ENCODE measurements around the gene EXD2.
"Not testable (repeated sequence)": the region's sequence is repeated elsewhere in the genome, so short reads cannot be mapped to it uniquely, and the experiment has no call there.

The EXD2 gene, protein sequence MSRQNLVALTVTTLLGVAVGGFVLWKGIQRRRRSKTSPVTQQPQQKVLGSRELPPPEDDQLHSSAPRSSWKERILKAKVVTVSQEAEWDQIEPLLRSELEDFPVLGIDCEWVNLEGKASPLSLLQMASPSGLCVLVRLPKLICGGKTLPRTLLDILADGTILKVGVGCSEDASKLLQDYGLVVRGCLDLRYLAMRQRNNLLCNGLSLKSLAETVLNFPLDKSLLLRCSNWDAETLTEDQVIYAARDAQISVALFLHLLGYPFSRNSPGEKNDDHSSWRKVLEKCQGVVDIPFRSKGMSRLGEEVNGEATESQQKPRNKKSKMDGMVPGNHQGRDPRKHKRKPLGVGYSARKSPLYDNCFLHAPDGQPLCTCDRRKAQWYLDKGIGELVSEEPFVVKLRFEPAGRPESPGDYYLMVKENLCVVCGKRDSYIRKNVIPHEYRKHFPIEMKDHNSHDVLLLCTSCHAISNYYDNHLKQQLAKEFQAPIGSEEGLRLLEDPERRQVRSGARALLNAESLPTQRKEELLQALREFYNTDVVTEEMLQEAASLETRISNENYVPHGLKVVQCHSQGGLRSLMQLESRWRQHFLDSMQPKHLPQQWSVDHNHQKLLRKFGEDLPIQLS

DNA sequence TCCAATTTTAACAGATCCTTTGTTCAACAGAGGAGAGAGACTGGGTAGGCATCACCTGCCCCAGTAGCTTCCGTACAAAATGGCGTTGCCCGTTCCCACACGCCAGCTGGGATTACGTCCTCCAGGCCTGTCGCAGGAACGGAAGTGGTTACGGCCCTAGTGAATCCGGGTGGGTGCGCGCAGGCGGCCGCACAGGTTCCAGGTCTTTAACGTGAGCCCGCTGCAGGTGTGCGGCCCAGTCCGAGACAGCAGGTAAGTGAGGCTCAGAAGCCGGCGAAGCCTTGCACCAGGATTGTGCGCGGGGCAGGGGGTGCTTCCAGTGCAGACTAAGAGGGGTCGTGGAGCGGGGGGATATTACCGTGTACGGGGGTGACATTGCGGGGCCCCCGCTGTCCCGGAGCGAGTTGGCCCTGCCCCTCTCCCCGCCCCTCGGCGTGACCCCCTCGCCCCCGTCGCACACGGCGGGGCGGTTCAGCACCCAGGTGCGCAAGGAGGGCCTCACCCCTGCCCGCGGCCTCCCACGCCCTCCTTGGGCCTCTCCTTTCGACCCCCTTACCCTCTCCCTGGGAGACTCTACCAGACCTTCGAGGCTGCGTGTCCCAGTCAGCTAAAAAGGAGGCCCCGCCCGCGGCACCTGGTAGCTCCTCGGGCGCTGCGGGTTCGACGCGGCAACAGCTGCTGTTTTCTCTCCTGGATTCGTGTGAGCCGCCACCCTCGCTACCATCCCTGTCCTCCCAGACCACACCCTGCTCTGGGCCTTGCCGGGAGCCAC lies at the start of gene EXD2:
TSS of gene EXD2 (plus strand) at position 159 of the 772 bp plus-strand sequence. CDS start 17,973 bp downstream, outside the sequence.
- peak; percentile 94 for DNase-seq (ENCODE audit: low spot score)

DNA sequence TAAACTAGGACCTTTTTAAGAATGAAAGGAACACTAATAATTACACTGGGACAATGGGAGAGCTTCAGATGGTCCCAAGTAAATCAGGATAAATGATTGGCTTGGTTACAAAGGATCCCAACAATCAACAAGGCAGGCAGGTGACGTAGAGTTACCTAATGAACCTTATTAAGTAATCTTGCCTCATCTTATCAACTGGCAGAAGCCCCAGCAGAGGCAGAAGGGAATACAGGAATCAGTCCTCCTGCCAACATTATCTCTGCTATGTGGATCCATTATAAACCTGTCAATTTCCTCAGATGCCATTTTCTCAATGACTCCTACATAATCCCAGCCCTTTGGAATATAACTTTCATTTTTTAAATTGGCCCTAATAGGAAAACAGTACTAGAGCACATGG lies 49.7 kb upstream of the EXD2 start:
- no peak for DNase-seq (ENCODE audit: low spot score)

DNA sequence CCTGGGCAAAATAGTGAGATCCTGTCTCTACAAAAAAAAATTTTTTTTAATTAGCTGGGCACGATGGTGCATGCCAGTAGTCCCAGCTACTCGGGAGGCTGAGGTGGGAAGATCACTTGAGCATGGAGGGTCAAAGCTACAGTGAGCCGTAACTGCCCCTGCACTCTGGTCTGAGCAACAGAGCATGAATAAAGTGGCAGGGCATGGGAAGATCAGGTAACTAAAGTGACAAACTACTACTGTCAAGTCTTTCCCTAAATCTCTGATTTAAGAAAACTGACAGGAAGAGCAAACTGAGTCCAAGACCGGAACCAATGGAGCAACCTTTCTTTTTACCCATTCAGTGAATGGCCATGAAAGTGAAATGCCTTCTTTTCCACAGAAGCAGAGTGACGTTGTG lies 49.2 kb upstream of the EXD2 start:
- no peak for DNase-seq (ENCODE audit: low spot score)

DNA sequence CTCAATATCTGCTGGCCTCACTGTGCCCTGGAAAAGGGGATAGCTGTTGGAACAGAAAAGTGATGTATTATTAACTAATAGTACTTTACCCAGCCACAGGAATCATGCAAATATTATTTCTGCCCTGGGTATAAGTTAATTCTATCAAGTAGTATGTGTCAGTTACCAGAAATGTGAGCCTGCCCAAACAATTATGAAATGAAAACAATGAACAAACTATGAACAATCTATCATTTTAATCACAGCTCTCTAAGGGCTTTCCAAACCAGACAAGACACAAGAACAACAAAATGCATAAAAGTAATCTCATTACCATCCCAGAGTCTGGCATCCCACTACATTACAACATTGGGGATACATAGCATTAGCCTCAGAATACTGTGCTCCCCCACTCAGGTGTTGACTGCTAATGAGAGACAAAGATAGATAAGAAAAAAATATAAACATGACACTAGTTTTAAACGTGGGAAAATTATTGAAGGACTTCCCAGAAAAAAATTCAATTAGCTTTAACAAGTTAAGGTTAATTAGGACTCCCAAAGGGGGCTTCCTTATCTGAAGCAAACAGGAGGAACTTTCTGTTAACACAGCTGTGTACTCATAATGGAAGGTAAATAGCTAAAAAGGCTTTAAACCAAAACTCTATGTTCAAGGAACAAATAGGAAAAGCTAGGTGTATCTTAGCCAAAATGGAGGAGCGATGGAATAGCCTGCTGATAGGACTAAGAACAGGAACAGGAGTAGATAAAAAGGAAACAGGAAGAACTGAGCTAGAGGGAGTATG lies 41.6 kb upstream of the EXD2 start:
- DNase-seq (ENCODE audit: low spot score), result no peak

DNA sequence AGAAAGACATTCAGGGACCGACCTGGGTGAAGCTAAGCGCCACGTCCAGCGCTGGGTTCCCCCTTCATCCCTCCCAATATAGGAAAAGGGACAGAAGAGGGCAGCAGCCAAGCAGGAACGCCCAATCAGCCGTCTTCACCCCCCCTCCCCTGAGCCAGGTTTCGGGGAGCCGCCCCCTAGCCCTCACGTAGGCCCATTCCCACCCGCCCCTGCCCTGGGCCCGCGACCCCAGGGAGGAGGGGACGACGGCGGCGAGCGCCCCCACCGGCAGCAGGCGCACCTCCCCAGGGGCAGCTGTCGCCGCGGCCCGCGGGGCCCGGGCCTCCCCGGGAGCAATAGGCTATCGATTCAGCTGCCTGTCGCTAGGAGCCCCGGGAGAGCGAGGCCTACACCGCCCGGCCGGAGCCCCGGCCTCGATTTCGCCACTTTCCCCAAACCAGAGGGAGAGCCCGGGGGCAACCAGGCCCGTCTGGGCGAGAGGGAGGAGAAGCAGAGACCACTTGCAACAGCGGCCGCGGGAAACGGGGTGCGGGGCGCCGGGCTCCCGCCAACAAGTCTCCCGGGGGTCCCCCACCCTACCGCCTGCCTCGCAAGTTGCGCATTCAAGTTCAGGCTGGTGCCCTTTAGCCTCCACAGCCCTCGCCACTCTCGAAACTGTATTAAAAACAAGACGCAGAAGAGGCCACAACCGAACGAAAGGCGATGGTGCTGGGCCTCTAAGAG lies 39.7 kb upstream of the EXD2 start:
- peak; percentile 89 for DNase-seq (ENCODE audit: low spot score)

DNA sequence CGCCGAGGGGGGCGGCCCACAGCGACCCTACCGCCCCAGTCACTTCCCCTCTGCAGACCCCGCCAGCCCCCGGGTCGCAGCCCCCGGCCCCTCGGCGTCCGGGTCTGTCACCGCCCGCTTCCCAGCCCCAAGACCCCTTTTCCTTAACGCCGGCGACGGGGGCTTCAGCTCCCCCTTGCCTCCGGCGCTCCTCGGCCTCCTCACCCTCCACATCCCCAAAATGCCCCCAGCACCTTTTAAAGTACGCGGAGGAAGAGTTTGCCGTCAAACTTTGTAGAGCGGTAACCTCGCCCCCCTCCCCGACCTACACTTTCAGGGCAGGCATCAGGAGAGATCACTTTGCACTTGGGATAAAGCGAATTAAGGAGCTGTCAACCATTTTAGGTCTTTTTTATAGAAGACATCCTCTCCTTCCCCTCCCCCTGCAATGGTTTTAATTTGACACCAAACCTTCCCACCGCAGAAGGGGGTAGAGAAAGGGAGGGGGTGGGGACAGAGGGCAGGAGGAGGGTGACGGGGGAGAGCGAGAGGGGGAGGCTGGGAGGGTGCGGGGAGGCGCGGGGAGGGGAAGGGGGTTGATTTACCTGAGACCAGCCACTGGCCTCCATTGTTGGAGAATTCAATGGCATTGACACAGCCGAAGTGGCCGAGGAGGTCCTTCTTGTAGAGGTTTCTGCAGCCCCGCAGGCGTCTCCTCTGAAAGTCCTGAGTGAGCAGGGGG lies 39.0 kb upstream of the EXD2 start:
- peak; percentile 24 for DNase-seq (ENCODE audit: low spot score)

DNA sequence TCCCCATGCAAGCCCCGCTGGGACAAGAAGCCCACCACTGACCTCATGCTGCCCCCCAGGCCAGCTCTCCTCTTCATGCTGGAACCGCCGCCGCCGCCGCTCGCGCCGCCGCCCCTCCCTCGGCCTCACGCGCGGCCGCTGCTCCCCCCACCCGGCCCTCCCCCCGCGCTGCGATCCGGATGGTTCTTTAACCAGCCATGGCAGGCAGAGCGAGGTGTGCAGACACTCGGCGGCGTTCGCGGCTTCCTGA lies 38.5 kb upstream of the EXD2 start, which contains the start of gene DCAF5:
TSS of gene DCAF5 (minus strand) at position 218 of the 250 bp plus-strand sequence. CDS start at position 77, 141 bp downstream.
- DNase-seq (ENCODE audit: low spot score), result no peak

DNA sequence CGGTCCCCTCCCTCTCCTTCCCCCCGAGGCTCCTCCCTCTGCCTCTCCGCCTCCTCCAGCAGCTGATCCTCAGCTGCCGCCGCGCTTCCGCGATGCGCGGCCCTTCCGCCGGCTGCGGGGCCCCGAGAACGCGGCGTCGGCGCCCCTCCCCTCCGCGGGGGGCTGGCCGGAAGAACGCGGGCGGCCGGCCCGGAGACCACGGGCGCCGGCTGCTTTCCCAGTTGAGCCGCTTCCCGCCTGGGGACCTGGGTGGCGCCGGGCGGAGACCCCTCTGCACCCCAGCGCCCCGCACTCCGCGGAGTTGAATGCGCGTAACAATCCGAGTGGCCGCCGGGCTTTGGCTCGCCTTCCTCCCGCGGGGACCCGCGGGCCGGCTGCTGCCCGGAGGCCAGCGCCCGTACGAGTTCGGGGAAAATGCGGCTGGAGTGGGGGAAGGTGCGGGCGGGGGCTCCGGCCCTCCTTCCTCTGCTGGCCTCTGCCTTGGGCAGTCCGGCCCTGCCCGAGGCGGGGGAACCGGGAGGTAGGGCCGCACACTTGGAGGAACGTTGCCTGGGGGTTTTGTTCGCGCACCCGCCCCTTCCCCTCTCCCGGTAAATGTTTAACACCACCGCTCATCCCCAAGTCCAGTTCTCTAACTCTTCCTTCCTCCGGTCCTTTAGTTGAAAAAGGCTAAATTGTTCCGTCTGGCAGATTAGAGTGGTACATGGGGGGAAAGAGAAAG lies 38.0 kb upstream of the EXD2 start:
- DNase-seq (ENCODE audit: low spot score), result peak; percentile 98

DNA sequence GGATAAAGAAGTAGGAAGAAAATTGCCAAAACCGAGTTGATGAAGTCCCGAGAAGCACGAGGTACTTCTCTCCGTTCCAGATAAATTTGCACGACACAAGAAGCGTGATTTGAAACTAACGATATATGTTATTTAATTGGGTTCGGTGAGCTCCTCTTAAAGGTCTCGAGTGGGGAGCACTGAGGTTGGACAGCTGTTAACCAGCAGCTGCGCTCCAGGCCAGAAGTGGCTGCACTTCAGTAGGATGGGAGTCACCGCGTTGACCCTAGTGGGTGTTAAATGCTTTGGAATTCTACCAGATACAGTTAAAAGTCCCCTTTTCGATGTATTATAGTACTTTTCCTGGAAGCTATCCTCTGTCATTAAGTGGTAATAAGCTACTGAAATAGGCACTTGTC lies 37.4 kb upstream of the EXD2 start:
- no peak for DNase-seq (ENCODE audit: low spot score)

DNA sequence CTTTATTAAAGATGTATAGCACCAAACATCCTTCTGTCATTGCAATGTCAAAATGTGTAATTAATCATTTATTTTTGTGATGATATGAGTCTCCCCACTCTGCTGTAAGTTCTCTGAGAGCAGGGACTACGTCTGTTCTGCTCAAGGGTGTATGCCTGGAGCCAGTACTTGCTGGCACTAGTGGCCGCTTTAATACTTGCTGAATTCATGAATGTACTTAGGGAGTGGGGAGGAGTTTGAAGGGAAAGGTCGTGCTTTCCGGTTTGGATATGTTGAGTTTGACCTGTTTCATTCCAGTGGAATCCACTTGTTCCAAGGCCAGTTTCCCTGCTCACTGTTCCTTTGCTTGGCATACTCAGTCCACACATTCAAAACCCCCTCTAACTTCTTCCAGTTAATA lies 36.5 kb upstream of the EXD2 start:
- DNase-seq (ENCODE audit: low spot score), result no peak

DNA sequence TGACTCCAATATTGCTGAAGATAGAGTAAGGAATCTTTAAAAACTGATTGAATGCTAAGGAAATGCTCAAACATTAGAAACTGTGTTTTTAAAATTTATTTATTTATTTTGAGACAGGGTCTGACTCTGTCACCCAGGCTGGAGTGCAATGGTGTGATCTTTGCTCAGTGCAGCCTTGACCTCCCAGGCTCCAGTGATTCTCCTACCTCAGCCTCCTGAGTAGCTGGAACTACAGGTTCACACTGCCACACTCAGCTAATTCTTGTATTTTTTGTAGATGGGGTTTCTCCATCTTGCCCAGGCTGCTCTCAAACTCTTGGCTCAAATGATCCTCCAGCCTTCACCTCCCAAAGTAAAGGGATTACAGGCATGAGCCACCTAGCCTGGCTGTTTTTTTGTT lies 35.1 kb upstream of the EXD2 start:
- DNase-seq (ENCODE audit: low spot score), result no peak

DNA sequence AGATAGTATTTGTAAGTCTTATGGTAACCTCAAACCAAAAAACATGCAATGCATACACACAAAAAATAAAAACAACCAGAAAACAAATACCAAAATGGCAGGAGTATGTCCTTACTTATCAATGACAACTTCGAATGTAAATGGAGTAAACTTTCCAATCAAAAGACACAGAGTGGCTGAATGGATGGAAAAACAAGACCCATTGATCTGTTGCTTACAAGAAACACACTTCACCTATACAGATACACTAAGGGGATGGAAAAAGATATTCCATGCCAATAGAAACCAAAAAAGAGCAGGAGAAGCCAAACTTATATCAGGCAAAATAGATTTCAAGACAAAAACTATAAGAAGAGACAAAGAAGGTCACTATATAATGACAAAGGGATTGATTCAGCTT lies 29.7 kb upstream of the EXD2 start:
- DNase-seq (ENCODE audit: low spot score), result no peak

DNA sequence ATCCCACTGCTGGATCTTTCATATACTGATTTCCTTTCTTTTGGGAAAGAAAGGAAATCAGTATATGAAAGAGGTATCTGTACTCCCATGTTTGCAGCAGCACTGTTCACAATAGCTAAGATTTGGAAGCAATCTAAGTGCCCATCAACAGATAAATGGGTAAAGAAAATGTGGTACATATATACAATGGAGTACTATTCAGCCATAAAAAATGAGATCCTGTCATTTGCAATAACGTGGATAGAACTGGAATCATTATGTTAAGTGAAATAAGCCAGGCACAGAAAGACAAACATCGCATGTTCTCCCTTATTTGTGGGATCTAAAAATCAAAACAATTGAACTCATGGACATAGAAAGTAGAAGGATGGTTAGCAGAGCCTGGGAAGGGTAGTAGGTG lies 25.5 kb upstream of the EXD2 start:
- not testable (repeated sequence) for DNase-seq (ENCODE audit: low spot score)

DNA sequence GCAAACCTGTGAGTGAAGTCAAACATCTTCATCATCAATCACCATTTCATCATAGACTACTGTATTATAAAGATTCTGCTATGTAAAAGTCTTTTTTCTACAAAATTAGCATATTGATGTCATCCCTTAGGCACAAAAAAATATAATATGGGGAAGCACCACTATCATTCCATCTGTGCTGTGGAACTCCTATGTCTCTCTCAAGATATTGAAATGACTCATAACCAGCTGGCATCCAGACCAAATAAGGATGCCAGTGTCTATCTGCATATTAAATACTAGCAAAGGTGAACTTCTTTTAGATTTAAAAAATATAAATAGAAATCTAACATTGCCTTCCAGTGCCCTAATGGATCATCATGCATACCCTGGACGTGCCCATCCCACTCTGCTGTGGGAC lies 20.5 kb upstream of the EXD2 start:
- no peak for DNase-seq (ENCODE audit: low spot score)

DNA sequence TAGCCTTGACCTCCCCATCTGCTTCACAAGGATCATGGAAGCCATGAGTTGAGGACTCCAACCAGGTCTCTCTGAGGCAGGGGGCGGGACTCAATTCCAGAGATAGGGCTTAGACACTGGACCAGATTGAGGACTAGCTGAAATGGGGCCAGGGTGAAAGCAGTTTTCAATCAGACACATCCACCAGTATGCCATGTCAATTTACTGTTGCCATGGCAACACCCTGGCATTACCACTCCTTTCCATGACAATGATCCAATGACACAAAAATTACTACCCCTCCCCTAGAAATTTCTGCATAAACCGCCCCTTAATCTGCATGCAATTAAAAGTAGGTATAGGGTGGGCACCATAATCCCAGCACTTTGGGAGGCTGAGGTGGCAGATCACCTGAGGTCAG lies 19.7 kb upstream of the EXD2 start:
- DNase-seq (ENCODE audit: low spot score), result no peak

DNA sequence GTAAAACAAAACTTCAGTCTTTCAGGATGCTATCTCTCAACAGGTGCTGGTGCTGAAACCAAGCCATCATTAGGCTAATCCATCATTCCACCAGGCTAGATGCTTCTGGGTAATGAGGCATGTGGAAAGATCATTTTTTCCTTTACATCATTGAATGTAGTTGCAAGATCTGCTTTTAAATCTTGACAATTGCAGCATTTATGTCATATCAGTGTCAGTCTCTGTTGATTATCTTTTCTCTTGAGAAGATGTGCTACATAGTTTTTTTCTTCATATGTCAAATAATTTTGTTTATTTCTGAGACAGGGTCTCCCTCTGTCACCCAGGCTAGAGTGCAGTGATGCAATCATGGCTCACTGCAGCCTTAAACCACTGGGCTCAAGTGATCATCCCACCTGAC lies 16.2 kb upstream of the EXD2 start:
- no peak for DNase-seq (ENCODE audit: low spot score)

DNA sequence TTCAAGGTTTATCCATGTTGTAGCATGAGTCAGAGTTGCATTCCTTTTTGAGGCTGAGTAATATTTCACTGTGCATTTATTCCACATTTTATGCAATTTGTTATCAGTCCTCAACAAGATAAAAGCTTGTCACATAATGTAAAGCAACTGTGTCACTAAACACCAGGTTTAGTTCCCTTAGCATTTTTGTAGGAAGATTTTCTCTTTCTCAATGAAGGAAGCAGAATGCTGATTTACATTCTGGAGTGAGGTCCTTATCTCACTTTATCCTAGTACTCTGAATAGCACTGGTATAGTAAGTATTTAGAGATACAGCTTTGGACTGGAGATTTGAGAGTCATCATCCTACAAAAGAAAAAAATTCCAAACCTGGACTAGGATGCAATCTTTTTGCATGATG lies 9.8 kb upstream of the EXD2 start:
- DNase-seq (ENCODE audit: low spot score), result no peak

DNA sequence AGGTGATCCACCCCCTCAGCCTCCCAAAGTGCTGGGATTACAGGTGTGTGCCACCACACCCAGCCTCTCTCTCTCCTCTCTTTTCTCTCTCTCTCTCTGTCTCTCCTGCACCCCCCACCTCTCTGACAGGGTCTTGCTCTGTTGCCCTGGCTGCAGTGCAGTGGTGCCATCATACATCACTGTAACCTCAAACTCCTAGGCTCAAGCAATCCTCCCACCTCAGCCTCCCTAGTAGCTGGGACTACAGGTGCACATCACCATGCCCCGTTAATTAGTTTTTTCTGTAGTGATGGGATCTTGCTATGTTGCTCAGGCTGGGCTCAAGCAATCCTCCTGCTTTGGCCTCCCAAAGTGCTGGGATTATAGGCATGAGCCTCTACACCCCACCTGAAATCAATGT lies 8.7 kb upstream of the EXD2 start:
- DNase-seq (ENCODE audit: low spot score), result not testable (repeated sequence)

DNA sequence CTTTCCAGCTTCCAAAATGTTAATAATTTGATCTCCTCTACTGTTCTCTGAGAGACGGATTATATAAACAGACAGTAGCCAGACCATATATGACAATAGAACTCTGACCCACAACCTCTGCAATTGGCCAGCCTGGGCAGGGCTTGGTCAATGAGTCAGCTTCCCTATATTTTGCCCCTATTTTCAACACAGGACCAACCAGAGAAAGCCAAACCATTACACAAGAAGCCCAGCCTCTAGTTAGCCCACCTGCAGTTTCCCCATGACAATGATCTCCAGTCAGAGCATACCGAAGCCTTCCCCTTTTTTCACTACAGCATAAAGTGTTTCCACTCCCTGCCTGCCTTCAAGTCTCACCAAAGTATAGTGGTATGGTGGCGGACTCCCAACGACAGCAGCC lies 7.6 kb upstream of the EXD2 start:
- no peak for DNase-seq (ENCODE audit: low spot score)

DNA sequence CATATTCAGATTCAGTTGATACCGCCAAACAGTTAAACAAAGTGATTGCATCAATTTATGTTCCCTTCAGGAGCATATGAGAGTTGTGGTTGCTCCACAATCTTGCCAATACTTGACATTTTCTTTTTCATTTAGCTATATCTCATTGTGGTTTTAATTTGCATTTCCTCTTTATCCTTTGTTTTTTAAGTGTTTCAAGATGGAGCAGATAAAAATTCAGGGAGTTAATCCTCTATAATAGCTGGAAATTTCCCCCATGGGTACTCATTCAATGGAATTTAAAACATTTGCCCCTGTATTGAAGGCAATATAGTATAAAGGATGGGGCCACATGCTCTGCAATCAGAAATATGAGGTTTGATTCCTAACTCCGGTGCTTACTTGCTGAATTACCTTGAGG lies 1.1 kb upstream of the EXD2 start:
- DNase-seq (ENCODE audit: low spot score), result no peak

Measured in AG20443 (cell line).